Body of pancreas (tissue), 4 donors: ENCODE measurements around the gene CGGBP1. TPM values are rescaled to one million over a fixed set of nuclear protein-coding genes. Genes with fewer than 3 reads are reported as not detected.

Experiments used
- ATAC-seq: fragments of 150-250 bp; one replicate; pipeline ENCODE4 v1.9.1; 2016
- DNase-seq, 4 donors: peaks; one replicate each; pipeline ENCODE4 v3.0.0-alpha.2; 2019
- H3K27ac ChIP-seq, 4 donors: fragments of 200-600 bp; sonication (generic); 1 replicate in 3 of 4; 2 replicates in 1 of 4; pipeline versions ENCODE4 v1.5.1 to v1.6.1; 2016 to 2019; ENCODE audit warnings: mild to moderate bottlenecking in 1 of 4, mixed read lengths in 1 of 4, moderate library complexity in 1 of 4
- H3K27me3 ChIP-seq, 2 donors: fragments of 200-600 bp; sonication (generic); one replicate each; pipeline ENCODE4 v1.6.0; 2016; ENCODE audit warnings: mild to moderate bottlenecking in 1 of 2
- H3K36me3 ChIP-seq, 2 donors: fragments of 200-600 bp; sonication (generic); replicated peaks in 1 of 2; 2 replicates each; pipeline ENCODE4 v1.5.1; 2016; ENCODE audit warnings: low read depth in 2 of 2; ENCODE audit not compliant: insufficient read depth in 1 of 2
- H3K4me1 ChIP-seq: fragments of 200-600 bp; sonication (generic); one replicate; pipeline ENCODE4 v1.6.0; 2016
- H3K4me3 ChIP-seq, 2 donors: fragments of 200-600 bp; sonication (generic); 1 replicate in 1 of 2; 2 replicates in 1 of 2; pipeline ENCODE4 v1.5.1; 2016 to 2019
- H3K9me3 ChIP-seq, 3 donors: fragments of 200-600 bp; sonication (generic); 1 replicate in 2 of 3; 2 replicates in 1 of 3; pipeline ENCODE4 v1.5.1; 2016
- POLR2A ChIP-seq, 3 donors: fragments of 450-650 bp; IDR thresholded peaks; one replicate each; pipeline ENCODE4 v1.6.1; 2016; ENCODE audit warnings: antibody characterized with exemption in 3 of 3, mild to moderate bottlenecking in 2 of 3
- WGBS, 2 donors: methylation state at CpG; one replicate each; pipeline ENCODE4 v1.1.5; 2017; 5-methylcytosine and 5-hydroxymethylcytosine counted together
- intact Hi-C: fragments of 100-400 bp; cut with DNase I; formaldehyde crosslinking; loops from one replicate; pipeline ENCODE4 v1.15.1; 2023
- total RNA-seq, 2 donors: library from RNA; depleted of rRNA; stranded (reverse); fragments of >200 nt; gene quantifications; one replicate each; pipeline ENCODE4 v1.1.0, GENCODE V29; 2016
- TF ChIP-seq, protein P1 (sequence below), 7 experiments: fragments of 450-650 bp in 4 of 7; fragments of 200-600 bp in 3 of 7; sonication (generic) in 3 of 7; IDR thresholded peaks; one replicate each; pipeline ENCODE4 v1.5.1; 2016 to 2019; ENCODE audit warnings: antibody characterized with exemption in 7 of 7

CGGBP1 gene
- total RNA-seq, 2 donors from 2014 or later: 38.6 to 44.4 TPM

DNA sequence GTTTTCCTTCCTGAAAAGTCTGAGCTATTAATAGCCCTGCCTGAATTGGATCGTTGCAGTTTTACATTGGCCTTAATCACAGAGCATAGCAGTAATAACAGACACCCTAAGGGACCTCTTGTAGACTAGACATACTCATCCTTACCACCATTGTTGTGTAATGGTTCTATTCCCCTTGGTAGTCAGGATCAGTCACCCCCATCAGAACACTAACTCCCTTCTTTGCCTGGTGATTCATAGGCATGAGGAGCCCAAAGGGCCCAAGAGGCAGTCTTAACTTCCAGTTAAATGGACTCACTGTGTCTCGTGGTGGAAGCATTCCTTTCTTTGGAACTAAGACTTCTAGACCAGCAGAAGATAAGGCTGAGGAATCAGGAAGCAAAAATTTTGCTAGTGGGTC, 20.2 kb downstream of the CGGBP1 start:
- no peaks in the 10 kb centered on the region for H3K27me3 ChIP-seq
- ATAC-seq: no peak
- no peaks in the 10 kb centered on the region for H3K4me1 ChIP-seq
- TF ChIP-seq, protein P1, sequence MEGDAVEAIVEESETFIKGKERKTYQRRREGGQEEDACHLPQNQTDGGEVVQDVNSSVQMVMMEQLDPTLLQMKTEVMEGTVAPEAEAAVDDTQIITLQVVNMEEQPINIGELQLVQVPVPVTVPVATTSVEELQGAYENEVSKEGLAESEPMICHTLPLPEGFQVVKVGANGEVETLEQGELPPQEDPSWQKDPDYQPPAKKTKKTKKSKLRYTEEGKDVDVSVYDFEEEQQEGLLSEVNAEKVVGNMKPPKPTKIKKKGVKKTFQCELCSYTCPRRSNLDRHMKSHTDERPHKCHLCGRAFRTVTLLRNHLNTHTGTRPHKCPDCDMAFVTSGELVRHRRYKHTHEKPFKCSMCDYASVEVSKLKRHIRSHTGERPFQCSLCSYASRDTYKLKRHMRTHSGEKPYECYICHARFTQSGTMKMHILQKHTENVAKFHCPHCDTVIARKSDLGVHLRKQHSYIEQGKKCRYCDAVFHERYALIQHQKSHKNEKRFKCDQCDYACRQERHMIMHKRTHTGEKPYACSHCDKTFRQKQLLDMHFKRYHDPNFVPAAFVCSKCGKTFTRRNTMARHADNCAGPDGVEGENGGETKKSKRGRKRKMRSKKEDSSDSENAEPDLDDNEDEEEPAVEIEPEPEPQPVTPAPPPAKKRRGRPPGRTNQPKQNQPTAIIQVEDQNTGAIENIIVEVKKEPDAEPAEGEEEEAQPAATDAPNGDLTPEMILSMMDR (IDR thresholded peaks at IDR 0.05): no peak
- no peak for TF ChIP-seq POLR2A (IDR thresholded peaks at IDR 0.05)
- intact Hi-C loops: no loop called here
- DNase-seq: no peak
- no peak overlapping the region for H3K27ac ChIP-seq
- H3K4me3 ChIP-seq: no peak overlapping the region
- 36 to 37% methylated on average over 2 of the region's 2 CpGs for WGBS, 2 donors
- H3K36me3 ChIP-seq: no peaks in the 10 kb centered on the region
- H3K9me3 ChIP-seq: no peaks in the 10 kb centered on the region

DNA sequence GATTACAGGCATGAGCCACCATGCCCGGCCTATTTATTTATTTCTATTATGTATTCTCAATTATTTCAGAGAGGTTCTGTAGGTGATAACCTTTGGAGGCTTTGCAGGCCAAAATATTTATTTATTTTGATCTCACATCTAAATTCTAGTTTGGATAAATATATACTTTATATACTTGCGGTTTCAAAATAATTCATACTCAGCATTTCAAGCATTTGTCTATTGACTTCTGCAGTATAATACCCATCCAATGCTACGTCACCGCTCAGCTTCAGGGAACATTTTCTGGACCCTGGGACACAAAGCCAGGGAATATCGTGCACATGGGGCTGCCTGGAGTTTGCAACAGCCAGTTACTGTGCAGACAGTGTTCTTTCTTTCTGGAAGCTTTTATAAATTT, 22.6 kb downstream of the CGGBP1 start:
- Histone ChIP-seq H3K36me3 (no peaks in the 10 kb centered on the region), H3K27me3 (no peaks in the 10 kb centered on the region), H3K4me3 (no peak overlapping the region), H3K4me1 (peaks cover 10% of the 10 kb centered on the region), H3K9me3 (no peaks in the 10 kb centered on the region), H3K27ac (no peak overlapping the region)
- intact Hi-C loops: no loop called here
- no peak for ATAC-seq
- TF ChIP-seq, protein P1 (IDR thresholded peaks at IDR 0.05): no peak
- TF ChIP-seq POLR2A (IDR thresholded peaks at IDR 0.05): no peak
- WGBS, 2 donors: 81 to 84% methylated on average over 5 of the region's 5 CpGs
- no peak for DNase-seq

DNA sequence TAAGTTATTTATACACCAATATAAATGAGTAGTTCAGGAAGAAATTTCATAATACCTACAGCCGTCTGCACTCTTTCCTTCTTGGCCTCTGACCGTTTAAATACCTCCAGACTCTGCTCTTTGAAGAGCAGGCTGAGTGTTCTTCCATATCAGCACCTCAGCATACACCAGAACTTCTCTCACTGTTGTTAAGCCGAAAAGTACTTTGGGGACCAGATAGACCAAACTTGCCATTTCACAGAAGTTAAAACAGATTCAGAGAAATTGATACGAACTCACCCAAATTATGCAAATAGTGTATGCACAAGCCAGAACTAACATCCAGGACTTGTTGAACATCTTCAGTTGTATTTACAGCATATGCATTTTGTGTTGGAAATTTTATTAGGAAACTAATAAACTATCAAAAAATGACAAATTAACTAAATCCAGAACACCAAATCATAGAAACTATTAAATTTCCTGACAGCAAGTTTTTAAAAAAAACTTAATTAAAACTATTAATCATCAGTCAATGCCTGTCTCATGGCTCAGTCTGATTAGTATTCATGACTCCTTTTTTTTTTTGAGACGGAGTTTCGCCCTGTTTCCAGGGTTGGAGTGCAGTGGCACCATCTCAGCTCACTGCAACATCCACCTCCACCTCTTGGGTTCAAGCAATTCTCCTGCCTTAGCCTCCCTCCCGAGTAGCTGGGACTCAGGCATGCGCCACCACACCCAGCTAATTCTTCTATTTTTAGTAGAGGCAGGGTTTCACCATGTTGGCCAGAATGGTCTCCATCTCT, 24.1 kb downstream of the CGGBP1 start:
- Histone ChIP-seq H3K27me3 (no peaks in the 10 kb centered on the region), H3K9me3 (no peaks in the 10 kb centered on the region), H3K4me3 (no peak overlapping the region), H3K4me1 (peaks cover 12% of the 10 kb centered on the region), H3K27ac (no peak overlapping the region), H3K36me3 (no peaks in the 10 kb centered on the region)
- DNase-seq: no peak
- ATAC-seq: no peak
- TF ChIP-seq, protein P1 (IDR thresholded peaks at IDR 0.05): no peak
- TF ChIP-seq POLR2A (IDR thresholded peaks at IDR 0.05): no peak
- WGBS, 2 donors: 71 to 83% methylated on average over 8 of the region's 8 CpGs
- intact Hi-C loops: no loop called here

DNA sequence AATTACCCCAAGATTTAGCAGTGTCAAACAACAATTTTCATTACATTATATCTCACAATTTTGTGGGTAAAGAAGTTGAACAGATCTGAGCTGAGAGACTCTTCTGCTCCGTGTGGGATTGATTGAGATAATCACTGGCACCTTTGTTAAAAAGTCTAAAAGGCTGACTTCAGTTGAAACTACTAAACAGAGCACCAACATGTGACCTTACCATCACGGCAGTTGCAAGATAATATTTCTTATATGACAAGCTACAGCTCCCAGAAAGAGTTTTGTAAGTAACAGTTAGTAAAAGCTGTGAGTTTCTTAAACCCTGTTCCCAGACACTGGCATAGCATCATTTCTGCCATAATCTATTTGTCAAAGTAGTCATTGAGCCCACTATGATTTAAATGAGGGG, 25.0 kb downstream of the CGGBP1 start:
- ATAC-seq: no peak
- Histone ChIP-seq H3K27me3 (no peaks in the 10 kb centered on the region), H3K36me3 (no peaks in the 10 kb centered on the region), H3K4me1 (peaks cover 12% of the 10 kb centered on the region), H3K4me3 (no peak overlapping the region), H3K27ac (no peak overlapping the region), H3K9me3 (no peaks in the 10 kb centered on the region)
- no peak for DNase-seq
- intact Hi-C loops: no loop called here
- 38 to 40% methylated on average over 2 of the region's 2 CpGs for WGBS, 2 donors
- no peak for TF ChIP-seq POLR2A (IDR thresholded peaks at IDR 0.05)
- TF ChIP-seq, protein P1 (IDR thresholded peaks at IDR 0.05): no peak

DNA sequence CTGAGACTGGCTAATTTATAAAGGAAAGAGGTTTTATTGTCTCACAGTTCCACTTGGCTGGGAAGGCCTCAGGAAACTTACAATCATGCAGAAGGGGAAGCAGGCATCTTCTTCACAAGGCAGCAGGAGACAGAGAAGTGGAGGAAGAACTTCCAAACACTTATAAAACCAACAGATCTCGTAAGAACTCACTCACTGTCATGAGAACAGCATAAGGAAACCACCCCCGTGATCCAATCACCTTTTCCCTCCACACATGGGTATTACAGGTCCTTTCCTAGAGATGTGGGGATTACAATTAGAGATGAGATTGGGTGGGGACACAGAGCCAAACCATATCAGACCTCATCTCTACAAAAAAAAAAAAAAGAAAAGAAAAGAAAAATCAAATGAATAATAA, 25.7 kb downstream of the CGGBP1 start:
- Histone ChIP-seq H3K4me1 (peaks cover 12% of the 10 kb centered on the region), H3K9me3 (no peaks in the 10 kb centered on the region), H3K27me3 (no peaks in the 10 kb centered on the region), H3K36me3 (no peaks in the 10 kb centered on the region), H3K4me3 (no peak overlapping the region), H3K27ac (no peak overlapping the region)
- WGBS, 2 donors: 85 to 90% methylated on average over 2 of the region's 2 CpGs
- DNase-seq: no peak
- intact Hi-C loops: no loop called here
- TF ChIP-seq POLR2A (IDR thresholded peaks at IDR 0.05): no peak
- TF ChIP-seq, protein P1 (IDR thresholded peaks at IDR 0.05): no peak
- ATAC-seq: no peak
